GM18517 (cell line): ENCODE measurements around the gene SYNGR4.

ENCODE experiments used
- ATAC-seq: cut with Tn5 transposase; IDR thresholded peaks from one replicate; pipeline ENCODE4 v1.9.1; 2021; ENCODE audit warnings: mild to moderate bottlenecking, moderate library complexity; ENCODE audit not compliant: unreplicated experiment

The SYNGR4 gene

DNA sequence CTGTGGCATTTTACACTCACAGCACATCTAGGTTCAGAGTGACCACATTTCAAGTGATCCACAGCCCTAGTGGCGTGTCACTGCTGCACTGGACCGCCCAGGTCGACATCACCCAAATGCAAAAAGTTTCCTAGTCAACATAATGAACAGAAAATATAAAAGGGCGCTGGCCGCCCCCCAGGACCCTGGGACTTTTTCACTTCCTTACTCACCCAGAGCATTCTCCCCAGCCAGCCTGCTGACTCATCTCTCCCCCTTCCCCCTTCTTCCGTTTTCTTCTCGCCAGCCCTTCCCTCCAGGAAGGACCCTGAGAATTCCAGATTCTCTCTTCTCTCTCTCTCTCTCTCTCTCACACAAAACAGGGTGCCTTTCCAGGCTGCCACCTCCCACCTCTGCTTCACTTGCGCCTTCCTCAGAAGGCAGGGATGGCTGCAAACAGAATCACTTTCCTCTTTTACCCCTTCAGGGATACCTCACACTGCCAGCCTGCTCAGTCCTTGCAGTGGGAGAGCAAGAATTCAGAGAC, 60.6 kb downstream of the SYNGR4 start:
- no peak for ATAC-seq
